Kidney (tissue), 14 donors: ENCODE results near the gene TPST1. TPM values are rescaled to one million over a fixed set of nuclear protein-coding genes. Genes with fewer than 3 reads are reported as not detected.

Experiments
- DNase-seq, 5 donors: peaks; one replicate each; pipeline ENCODE4 v3.0.0-alpha.2; 2013 to 2020
- FAIRE-seq: peaks from 2 replicates; lab custom pipeline; 2012; peaks lifted over from hg19 to GRCh38; lab: Jason Lieb, UNC
- H3K27ac ChIP-seq, 2 donors: one replicate each; pipeline ENCODE4 v1.7.0; 2013; ENCODE audit warnings: low read depth in 2 of 2, low read length in 2 of 2, inconsistent platforms in 1 of 2
- H3K27me3 ChIP-seq: one replicate; pipeline ENCODE4 v1.7.1; 2013; ENCODE audit warnings: low read length, inconsistent platforms; ENCODE audit not compliant: control insufficient read depth, insufficient read depth
- H3K36me3 ChIP-seq, 3 donors: one replicate each; pipeline versions ENCODE4 v1.7.0 to v1.7.1; 2013; ENCODE audit warnings: low read length in 3 of 3, control low read depth in 1 of 3, inconsistent platforms in 1 of 3; ENCODE audit not compliant: insufficient read depth in 3 of 3, control insufficient read depth in 2 of 3
- H3K4me1 ChIP-seq, 3 donors: one replicate each; pipeline versions ENCODE4 v1.7.0 to v1.7.1; 2013; ENCODE audit warnings: low read length in 3 of 3, inconsistent platforms in 1 of 3, low read depth in 1 of 3; ENCODE audit not compliant: control insufficient read depth in 2 of 3, insufficient read depth in 2 of 3
- H3K4me3 ChIP-seq, 3 donors: one replicate each; pipeline versions ENCODE4 v1.7.0 to v1.8.1; 2013; ENCODE audit warnings: low read length in 3 of 3, control low read depth in 1 of 3, inconsistent platforms in 1 of 3
- H3K9ac ChIP-seq, 3 donors: one replicate each; pipeline versions ENCODE4 v1.7.0 to v1.7.1; 2013; ENCODE audit warnings: low read length in 3 of 3, control low read depth in 1 of 3, inconsistent platforms in 1 of 3
- H3K9me3 ChIP-seq, 3 donors: one replicate each; pipeline versions ENCODE4 v1.7.0 to v1.7.1; 2013; ENCODE audit warnings: low read length in 3 of 3, control low read depth in 1 of 3, inconsistent platforms in 1 of 3; ENCODE audit not compliant: control insufficient read depth in 2 of 3, insufficient read depth in 1 of 3
- CTCF ChIP-seq: IDR thresholded peaks from 3 replicates; pipeline ENCODE4 v1.5.1; 2012; ENCODE audit warnings: mild to moderate bottlenecking, moderate library complexity, borderline replicate concordance; ENCODE audit not compliant: insufficient read depth; ENCODE audit errors: extremely low read depth
- intact Hi-C: fragments of 100-400 bp; cut with DNase I; formaldehyde crosslinking; loops from one replicate; pipeline ENCODE4 v1.11.1; 2022
- polyA plus RNA-seq: library from polyadenylated mRNA; stranded (reverse); fragments of 350-450 nt; fragmentation: Illumina TruSeq; extraction: RNeasy Lipid Tissue Mini Kit (QIAGEN cat#74804); gene quantifications from one replicate; pipeline ENCODE4 v1.2.3, GENCODE V29; 2014; ENCODE audit warnings: low read depth, low replicate concordance; ENCODE audit not compliant: insufficient read depth
- total RNA-seq: library from RNA; stranded (reverse); fragmentation: NEBNext Ultra II Directional; extraction: Animal tissue kit (Norgen Biotek cat#: 25700); gene quantifications from one replicate; pipeline ENCODE4 v1.2.1, GENCODE V29; 2021
- donor health status: control.
- donor health status: control.
- donor health status: control.
- donor health status: control.
- donor health status: control.
- donor health status: DM: yes; HTN: yes; CAD: no.
- donor health status: Normal renal cell carcinoma (clear cell type).

TPST1 gene
- total and polyA plus RNA-seq, 2 donors from 2014 or later: 23.6 to 35.7 TPM

- peaks cover 0 to 3% (median 0%) of the 10 kb centered on the region in 3 donors for H3K36me3 ChIP-seq
- intact Hi-C loops: no loop called here
- no peak overlapping the region for H3K4me3 ChIP-seq
- FAIRE-seq (no peak), DNase-seq (no peak)
- H3K4me1 ChIP-seq: no peaks in the 10 kb centered on the region
- no peak overlapping the region for H3K27ac ChIP-seq
- no peak for TF ChIP-seq CTCF
- H3K9me3 ChIP-seq: no peaks in the 10 kb centered on the region
- no peaks in the 10 kb centered on the region for H3K27me3 ChIP-seq
- no peak overlapping the region for H3K9ac ChIP-seq
Observed at GRCh38 chr7:66162622-66163021, 42.5 kb upstream of the TPST1 start.

- Histone ChIP-seq H3K4me1 (no peaks in the 10 kb centered on the region), H3K27me3 (no peaks in the 10 kb centered on the region), H3K9me3 (no peaks in the 10 kb centered on the region), H3K36me3 (peaks cover 0 to 3% (median 0%) of the 10 kb centered on the region in 3 donors), H3K4me3 (no peak overlapping the region), H3K27ac (no peak overlapping the region), H3K9ac (no peak overlapping the region)
- FAIRE-seq: no peak
- TF ChIP-seq CTCF: no peak
- no peak for DNase-seq
- intact Hi-C loops: no loop called here
Observed at GRCh38 chr7:66163186-66163610, 41.9 kb upstream of the TPST1 start.

GRCh38 chr7:66164356-66164755 lies 40.8 kb upstream of the TPST1 start:
- H3K36me3 ChIP-seq: no peaks in the 10 kb centered on the region
- no peaks in the 10 kb centered on the region for H3K27me3 ChIP-seq
- H3K9me3 ChIP-seq: no peaks in the 10 kb centered on the region
- no peak overlapping the region for H3K4me3 ChIP-seq
- no peak overlapping the region for H3K9ac ChIP-seq
- FAIRE-seq (no peak), DNase-seq (no peak)
- intact Hi-C loops: no loop called here
- no peak for TF ChIP-seq CTCF
- no peak overlapping the region for H3K27ac ChIP-seq
- H3K4me1 ChIP-seq: no peaks in the 10 kb centered on the region
